HFF-Myc (cell line): ENCODE data around the gene PRTN3.

Experiments used
- DNase-seq: peaks from one replicate; pipeline ENCODE4 v3.0.0-alpha.2; 2011; ENCODE audit warnings: low read depth; ENCODE audit errors: extremely low read depth
- H3K4me3 ChIP-seq: replicated peaks from 2 replicates; pipeline ENCODE4 v1.5.1; 2011; ENCODE audit warnings: low read depth, mild to moderate bottlenecking, control low read depth, low read length
- CTCF ChIP-seq: IDR thresholded peaks from 2 replicates; pipeline ENCODE4 v1.5.1; 2012; ENCODE audit warnings: mild to moderate bottlenecking, low read depth, low read length, control low read depth; ENCODE audit errors: missing control alignments

The PRTN3 gene

DNA sequence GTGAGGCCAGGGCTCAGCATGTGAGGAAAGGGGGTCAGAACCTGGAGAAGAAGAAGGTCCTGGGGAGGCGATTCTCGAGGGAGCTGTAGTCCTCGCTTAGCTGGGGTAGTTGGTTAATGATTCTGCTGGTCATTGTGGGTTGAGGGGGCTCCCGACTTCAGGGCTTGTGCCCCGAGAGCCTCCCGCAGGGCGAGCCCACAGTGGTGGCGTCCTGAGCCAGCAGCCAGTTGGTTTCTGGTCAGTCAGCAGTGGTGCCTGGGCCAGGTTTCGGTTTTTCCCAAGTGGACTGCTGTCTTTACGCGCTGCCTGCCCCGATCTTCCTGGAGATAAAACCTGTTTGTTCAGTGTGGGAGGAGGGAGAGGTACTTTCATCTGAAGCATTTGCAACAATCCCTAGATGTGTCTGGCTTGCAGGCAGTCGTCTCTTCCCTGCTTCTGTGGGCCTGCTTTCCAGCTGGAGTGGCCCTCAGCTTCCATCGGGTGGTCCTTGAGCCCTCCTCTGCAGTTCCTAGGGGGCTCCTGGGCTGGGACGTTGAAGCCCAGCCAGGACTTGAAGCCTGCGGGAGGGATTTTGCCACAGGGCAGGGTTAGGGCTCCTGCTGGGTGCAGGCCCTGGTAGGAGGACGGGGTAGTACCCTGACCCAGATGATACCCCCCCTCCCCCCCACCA lies 40.3 kb upstream of the PRTN3 start:
- no peak for DNase-seq
- TF ChIP-seq CTCF = no peak
- peak overlapping the region; percentile 79 for H3K4me3 ChIP-seq

DNA sequence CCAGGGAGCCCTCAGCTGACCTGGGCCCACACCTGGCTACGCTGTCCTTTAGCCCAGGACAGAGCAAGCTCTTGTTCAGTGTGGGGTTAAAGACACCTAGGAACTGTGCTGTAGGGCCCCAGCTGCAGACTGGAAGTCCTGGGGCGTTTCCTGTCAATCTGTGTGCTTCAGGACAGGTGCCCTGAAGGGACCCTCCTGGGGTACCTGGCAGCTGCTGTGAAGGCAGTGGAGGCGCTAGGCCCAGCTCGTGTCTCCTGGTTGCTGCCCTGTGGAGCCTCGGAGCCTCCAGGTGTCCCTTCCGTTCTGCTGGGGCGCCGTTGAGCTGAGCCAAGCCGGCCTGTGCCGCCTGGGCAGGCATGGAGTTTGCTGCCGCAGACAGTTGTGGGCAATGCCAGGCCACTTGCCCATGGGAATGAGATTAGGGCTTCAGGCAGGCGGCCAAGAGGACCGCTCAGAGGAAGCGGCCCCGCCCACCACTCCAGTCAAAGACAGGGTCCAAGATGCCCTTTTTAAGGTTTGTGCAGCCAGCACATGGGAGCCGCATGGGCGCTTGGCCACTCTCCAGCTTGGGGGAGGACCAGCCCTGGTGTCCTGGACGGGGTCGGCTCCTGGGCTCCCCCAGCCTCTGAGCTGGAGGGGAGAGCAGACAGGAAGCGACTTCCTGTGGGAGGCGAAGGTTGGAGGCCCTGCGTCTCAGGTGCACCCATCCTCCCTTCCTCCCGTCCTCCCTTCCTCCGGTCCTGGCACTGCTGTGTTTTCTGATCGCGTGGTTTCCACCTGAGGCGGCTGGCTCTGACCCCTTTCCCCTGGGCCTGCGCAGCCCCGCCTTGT lies 39.6 kb upstream of the PRTN3 start:
- peak overlapping the region; percentile 79 for H3K4me3 ChIP-seq
- DNase-seq = peak; percentile 63
- no peak for TF ChIP-seq CTCF

DNA sequence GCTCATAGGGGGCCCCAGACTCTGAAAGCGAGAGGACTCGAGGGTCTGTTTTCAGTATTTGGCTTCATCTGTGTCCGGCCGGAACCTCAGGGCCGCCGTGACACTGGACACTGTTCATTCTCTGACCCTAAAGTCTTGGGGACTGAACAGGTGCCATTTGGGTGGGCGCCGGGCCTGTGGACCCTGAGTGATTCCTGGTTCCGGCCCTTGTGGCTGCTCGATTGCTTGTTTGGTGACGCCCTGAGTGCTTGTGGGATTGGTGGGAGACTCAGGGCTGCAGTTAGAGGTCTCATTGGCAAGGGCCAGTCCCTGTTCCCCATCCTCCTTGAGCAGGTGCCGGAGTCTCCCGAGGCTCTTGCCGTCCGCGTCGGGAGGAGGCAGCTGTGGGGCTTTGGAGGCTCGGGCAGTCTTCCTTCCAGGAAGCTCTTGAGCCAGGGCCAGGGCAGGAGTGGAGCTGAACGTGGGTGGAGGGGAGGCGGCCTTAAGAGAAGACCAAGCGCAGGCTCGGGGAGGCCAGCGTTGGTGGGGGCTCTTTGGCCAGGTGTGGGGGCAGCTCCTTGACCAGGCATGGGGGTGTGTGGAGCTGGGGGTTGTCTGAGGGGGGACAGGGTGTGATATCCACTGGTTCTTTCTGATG lies 38.8 kb upstream of the PRTN3 start:
- DNase-seq = no peak
- H3K4me3 ChIP-seq = peak overlapping the region; percentile 79
- no peak for TF ChIP-seq CTCF

DNA sequence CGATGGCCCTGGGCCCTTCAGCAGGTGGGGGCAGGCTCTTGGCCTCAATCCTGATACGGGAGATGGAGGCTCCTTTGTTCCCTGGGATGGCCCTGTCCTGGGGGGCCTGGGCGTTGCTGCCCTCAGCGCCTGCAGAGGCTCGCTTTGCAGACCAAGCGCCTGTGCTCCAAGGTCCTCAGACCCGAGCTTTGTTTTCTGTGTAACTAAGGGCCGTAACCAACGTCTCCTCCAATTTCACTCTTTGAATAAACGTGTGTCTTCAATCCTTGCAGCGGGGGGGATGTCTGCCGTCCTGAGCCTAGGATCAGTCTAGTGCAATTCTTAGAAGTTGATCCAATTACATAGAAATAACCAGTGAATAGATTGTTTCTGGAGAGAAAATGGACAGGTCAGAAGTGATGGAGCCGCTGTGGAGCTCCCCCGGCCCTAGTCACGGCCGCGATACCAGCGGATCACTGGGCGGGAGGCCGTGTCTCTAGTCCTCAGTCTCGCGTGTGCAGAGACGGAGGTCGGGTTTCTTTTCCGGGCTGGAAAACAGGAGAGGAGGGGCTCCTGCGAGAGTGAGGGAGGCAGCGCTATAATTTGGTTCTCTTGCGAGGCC lies 38.2 kb upstream of the PRTN3 start:
- DNase-seq = no peak
- TF ChIP-seq CTCF = no peak
- H3K4me3 ChIP-seq = peak overlapping the region; percentile 79

DNA sequence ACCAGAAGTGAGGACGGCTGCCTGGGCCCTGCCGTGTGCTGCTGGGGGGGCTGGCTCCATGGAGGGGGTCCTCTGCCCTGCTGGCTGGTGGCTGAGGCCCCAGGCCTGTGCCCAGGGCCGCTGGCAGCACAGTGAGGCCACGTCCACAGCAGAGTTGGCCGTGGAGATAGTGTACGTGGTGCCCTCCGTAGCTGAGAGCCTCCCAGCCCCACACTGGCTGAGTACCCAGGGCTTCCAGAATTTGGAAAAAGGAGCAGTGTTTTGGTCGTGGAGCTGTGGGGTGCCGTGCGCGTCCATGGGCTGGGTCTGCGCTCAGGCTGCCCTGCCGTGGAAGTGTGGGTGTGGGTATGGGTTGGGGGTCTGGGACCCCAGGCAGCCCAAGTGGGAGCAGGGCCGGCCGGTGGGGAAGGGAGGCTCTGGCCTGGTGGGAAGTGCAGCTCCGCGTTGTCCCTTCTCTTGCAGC lies 37.7 kb upstream of the PRTN3 start:
- DNase-seq = no peak
- TF ChIP-seq CTCF = no peak

GRCh38 chr19:803686-804418 lies 36.9 kb upstream of the PRTN3 start:
- H3K4me3 ChIP-seq = no peak overlapping the region
- DNase-seq = no peak
- TF ChIP-seq CTCF = no peak

More for the DNA sequence above, 37.7 kb upstream of the PRTN3 start:
- H3K4me3 ChIP-seq = no peak overlapping the region
